Astrocyte of the hippocampus (primary cell): Measurements from ENCODE around the gene ARHGAP24.
"Not testable (repeated sequence)": the region's sequence is repeated elsewhere in the genome, so short reads cannot be mapped to it uniquely, and the experiment has no call there.

Experiments used
- DNase-seq: peaks from one replicate; pipeline ENCODE4 v3.0.0; 2011; ENCODE audit warnings: low read depth, low spot score

Gene ARHGAP24

GRCh38 chr4:85955620-85956292 is 480.8 kb downstream of the ARHGAP24 start:
- DNase-seq, result no peak

GRCh38 chr4:85956293-85956945 is 481.5 kb downstream of the ARHGAP24 start:
- DNase-seq, result no peak

GRCh38 chr4:85961887-85962286 is 486.9 kb downstream of the ARHGAP24 start:
- DNase-seq, result no peak

GRCh38 chr4:85963231-85963630 is 488.3 kb downstream of the ARHGAP24 start:
- DNase-seq, result no peak

GRCh38 chr4:85964298-85964697 is 489.3 kb downstream of the ARHGAP24 start:
- DNase-seq, result no peak

GRCh38 chr4:85965017-85965416 is 490.1 kb downstream of the ARHGAP24 start:
- not testable (repeated sequence) for DNase-seq

- DNase-seq, result no peak
Observed at GRCh38 chr4:85965529-85965928, 490.6 kb downstream of the ARHGAP24 start.

- DNase-seq, result no peak
Observed at GRCh38 chr4:85966373-85966772, 491.4 kb downstream of the ARHGAP24 start.

- no peak for DNase-seq
Observed at GRCh38 chr4:85967872-85968271, 492.9 kb downstream of the ARHGAP24 start.

- DNase-seq, result peak; percentile 71
Observed at GRCh38 chr4:85968945-85969819, 494.2 kb downstream of the ARHGAP24 start.

GRCh38 chr4:85970535-85970934 is 495.6 kb downstream of the ARHGAP24 start:
- no peak for DNase-seq

- no peak for DNase-seq
Observed at GRCh38 chr4:85979276-85979675, 504.3 kb downstream of the ARHGAP24 start.

GRCh38 chr4:85986266-85986665 is 511.3 kb downstream of the ARHGAP24 start:
- DNase-seq, result no peak

GRCh38 chr4:85993641-85994040 is 518.7 kb downstream of the ARHGAP24 start:
- no peak for DNase-seq

- no peak for DNase-seq
Observed at GRCh38 chr4:85994576-85994975, 519.6 kb downstream of the ARHGAP24 start.

GRCh38 chr4:85995361-85995760 is 520.4 kb downstream of the ARHGAP24 start:
- DNase-seq, result no peak

- no peak for DNase-seq
Observed at GRCh38 chr4:86001591-86001990, 526.6 kb downstream of the ARHGAP24 start.

- no peak for DNase-seq
Observed at GRCh38 chr4:86004030-86004429, 529.1 kb downstream of the ARHGAP24 start.

- no peak for DNase-seq
Observed at GRCh38 chr4:86006057-86006456, 531.1 kb downstream of the ARHGAP24 start.

- no peak for DNase-seq
Observed at GRCh38 chr4:86007042-86007441, 532.1 kb downstream of the ARHGAP24 start.

GRCh38 chr4:86011117-86011516 is 536.2 kb downstream of the ARHGAP24 start:
- peak; percentile 86 for DNase-seq

- peak; percentile 67 for DNase-seq
Observed at GRCh38 chr4:86013621-86014020, 538.7 kb downstream of the ARHGAP24 start.
